Measurements from ENCODE around the gene ZW10. TPM values are rescaled to one million over a fixed set of nuclear protein-coding genes. Genes with fewer than 3 reads are reported as not detected.
A peak's percentile ranks its signal among the peaks of the same experiment; 100 is the strongest.

The ZW10 gene
- total RNA-seq, 1 experiment from 2014 or later: 14.7 TPM

DNA sequence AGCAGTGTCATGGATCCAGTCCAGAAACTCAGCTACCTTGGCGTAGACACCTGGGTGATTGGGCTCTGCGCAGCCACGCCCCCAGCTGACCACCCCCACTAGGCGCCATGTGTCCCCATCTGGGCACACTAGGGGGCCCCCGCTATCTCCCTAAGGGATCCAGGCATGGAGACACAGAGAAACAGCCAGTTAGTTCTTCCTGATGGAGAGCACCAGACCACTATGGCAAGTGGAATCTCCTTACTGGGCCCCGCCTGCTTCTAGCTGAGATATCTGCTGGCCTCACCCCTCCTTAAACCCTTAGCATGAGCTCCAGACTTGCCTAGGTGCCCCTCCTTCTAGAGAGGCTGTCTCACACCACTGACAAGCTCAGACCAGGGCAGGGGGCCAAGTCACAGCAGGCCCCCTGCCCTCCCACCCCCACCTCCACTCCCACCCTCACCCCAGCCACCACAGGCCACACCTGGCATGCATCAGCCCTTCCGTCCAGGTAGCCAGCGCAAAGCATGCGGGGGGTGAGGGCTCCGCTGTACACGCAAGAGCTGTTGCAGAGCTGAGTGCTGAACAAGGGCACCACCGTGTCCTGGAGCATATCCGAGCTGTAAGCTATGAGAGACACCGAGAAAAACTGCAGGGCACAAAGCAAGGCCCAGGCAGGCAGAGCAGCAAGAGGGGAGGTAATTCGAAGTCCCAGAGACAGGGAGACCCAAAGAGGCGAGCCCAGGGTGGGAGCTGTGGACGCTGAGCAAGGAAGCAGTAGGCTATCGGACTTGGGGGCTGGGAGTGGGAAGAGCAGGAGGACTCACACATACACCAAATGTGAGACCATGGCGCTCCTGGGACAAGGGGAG, 83.5 kb downstream of the ZW10 start:
- no peaks in the 10 kb centered on the region for H3K36me3 Mint-ChIP-seq (ENCODE audit: insufficient read depth, unreplicated experiment)
- ChIA-PET POLR2A (interaction anchor here (0.9 kb wide), 1 partner anchor 14 kb away, joined by 4 read pairs; no protein-coding TSS in a partner anchor), CTCF (no interaction called here)
- no peak overlapping the region for H3K4me3 Mint-ChIP-seq (ENCODE audit: unreplicated experiment)
- peak overlapping the region; percentile 59 for H3K27ac Mint-ChIP-seq (ENCODE audit: low read depth, unreplicated experiment)
- peak; percentile 14 for DNase-seq (ENCODE audit: unreplicated experiment)
- peaks cover 15% of the 10 kb centered on the region for H3K4me1 Mint-ChIP-seq (ENCODE audit: insufficient read depth, unreplicated experiment)
- H3K9me3 Mint-ChIP-seq (ENCODE audit: unreplicated experiment): no peaks in the 10 kb centered on the region
- no TSS peak for BruUV-seq (replicated peaks)
- intact Hi-C loops (cut with micrococcal nuclease): loop anchor here (5.0 kb wide), 1 partner anchor 68 kb away; no protein-coding TSS in a partner anchor
- TF ChIP-seq CTCF (IDR thresholded peaks at IDR 0.05; ENCODE audit: unreplicated experiment): no peak
- H3K27me3 Mint-ChIP-seq (ENCODE audit: insufficient read depth, unreplicated experiment): no peaks in the 10 kb centered on the region

- peaks cover 25% of the 10 kb centered on the region for H3K4me1 Mint-ChIP-seq (ENCODE audit: insufficient read depth, unreplicated experiment)
- CTCF ChIA-PET: interaction anchor here (0.6 kb wide), 2 partner anchors 127 to 261 kb away, joined by 3 to 5 read pairs; no protein-coding TSS in a partner anchor
- H3K27me3 Mint-ChIP-seq (ENCODE audit: insufficient read depth, unreplicated experiment): no peaks in the 10 kb centered on the region
- no peak overlapping the region for H3K27ac Mint-ChIP-seq (ENCODE audit: low read depth, unreplicated experiment)
- DNase-seq (ENCODE audit: unreplicated experiment): no peak
- BruUV-seq (replicated peaks): no TSS peak
- H3K36me3 Mint-ChIP-seq (ENCODE audit: insufficient read depth, unreplicated experiment): no peaks in the 10 kb centered on the region
- POLR2A ChIA-PET: no interaction called here
- no peak for TF ChIP-seq CTCF (IDR thresholded peaks at IDR 0.05; ENCODE audit: unreplicated experiment)
- H3K9me3 Mint-ChIP-seq (ENCODE audit: unreplicated experiment): no peaks in the 10 kb centered on the region
- H3K4me3 Mint-ChIP-seq (ENCODE audit: unreplicated experiment): no peak overlapping the region
- intact Hi-C loops (cut with micrococcal nuclease): no loop called here
Observed at GRCh38 chr11:113685654-113686359, 87.7 kb downstream of the ZW10 start.

GRCh38 chr11:113684496-113684895, 89.0 kb downstream of the ZW10 start:
- Mint-ChIP-seq H3K27ac (ENCODE audit: low read depth, unreplicated experiment) (no peak overlapping the region), H3K4me1 (ENCODE audit: insufficient read depth, unreplicated experiment) (peaks cover 13% of the 10 kb centered on the region), H3K36me3 (ENCODE audit: insufficient read depth, unreplicated experiment) (no peaks in the 10 kb centered on the region), H3K27me3 (ENCODE audit: insufficient read depth, unreplicated experiment) (no peaks in the 10 kb centered on the region), H3K4me3 (ENCODE audit: unreplicated experiment) (no peak overlapping the region), H3K9me3 (ENCODE audit: unreplicated experiment) (no peaks in the 10 kb centered on the region)
- DNase-seq (ENCODE audit: unreplicated experiment): no peak
- POLR2A ChIA-PET: interaction anchor here (0.5 to 1.3 kb wide), 3 partner anchors 9 to 85 kb away, joined by 3 read pairs; no protein-coding TSS in a partner anchor
- no TSS peak for BruUV-seq (replicated peaks)
- CTCF ChIA-PET: interaction anchor here (0.6 kb wide), 1 partner anchor 46 kb away, joined by 4 read pairs; no protein-coding TSS in a partner anchor
- TF ChIP-seq CTCF (IDR thresholded peaks at IDR 0.05; ENCODE audit: unreplicated experiment): no peak
- intact Hi-C loops (cut with micrococcal nuclease): no loop called here

DNA sequence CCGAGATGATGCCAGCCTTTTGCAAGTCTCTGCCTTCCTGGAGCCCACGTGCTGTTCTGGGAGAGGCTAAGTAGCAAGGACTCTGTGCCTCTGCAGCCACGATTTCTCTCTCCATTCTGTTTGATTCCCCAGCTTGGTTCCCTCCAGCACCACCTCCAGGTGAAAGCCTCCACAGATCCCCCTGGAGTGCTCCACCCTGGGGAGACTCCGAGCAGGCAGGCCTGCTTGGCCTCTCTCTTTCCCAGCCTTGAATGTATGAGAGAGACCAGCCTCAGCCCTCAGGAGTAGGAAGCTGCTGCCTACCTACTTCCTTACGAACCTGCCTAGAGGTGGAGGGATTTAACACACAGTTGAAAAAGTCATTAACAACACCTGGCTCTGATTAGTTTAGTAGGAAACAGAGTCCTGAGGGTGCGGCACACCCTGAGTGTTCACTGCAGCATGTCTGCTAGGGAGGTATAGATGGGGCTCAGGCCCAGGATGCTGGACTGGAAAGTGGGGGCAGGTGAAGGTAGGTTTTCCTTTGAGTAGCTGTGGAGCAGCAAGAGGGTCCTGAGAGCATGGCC, 89.9 kb downstream of the ZW10 start:
- no TSS peak for BruUV-seq (replicated peaks)
- H3K9me3 Mint-ChIP-seq (ENCODE audit: unreplicated experiment): no peaks in the 10 kb centered on the region
- no peak for TF ChIP-seq CTCF (IDR thresholded peaks at IDR 0.05; ENCODE audit: unreplicated experiment)
- POLR2A ChIA-PET: interaction anchor here (1.3 kb wide), 1 partner anchor 9 kb away, joined by 3 read pairs; no protein-coding TSS in a partner anchor
- H3K4me1 Mint-ChIP-seq (ENCODE audit: insufficient read depth, unreplicated experiment): peaks cover 13% of the 10 kb centered on the region
- intact Hi-C loops (cut with micrococcal nuclease): no loop called here
- no peak for DNase-seq (ENCODE audit: unreplicated experiment)
- H3K27me3 Mint-ChIP-seq (ENCODE audit: insufficient read depth, unreplicated experiment): no peaks in the 10 kb centered on the region
- H3K36me3 Mint-ChIP-seq (ENCODE audit: insufficient read depth, unreplicated experiment): no peaks in the 10 kb centered on the region
- no peak overlapping the region for H3K27ac Mint-ChIP-seq (ENCODE audit: low read depth, unreplicated experiment)
- no peak overlapping the region for H3K4me3 Mint-ChIP-seq (ENCODE audit: unreplicated experiment)
- CTCF ChIA-PET: no interaction called here

Measured in MCF 10A (cell line).